Forelimb muscle (tissue), 1 donor: ENCODE data around the gene SLCO3A1. TPM values are rescaled to one million over a fixed set of nuclear protein-coding genes. Genes with fewer than 3 reads are reported as not detected.

Source experiments
- DNase-seq: peaks from one replicate; pipeline ENCODE4 v3.0.0-alpha.2; 2013; ENCODE audit warnings: low read depth
- polyA plus RNA-seq: library from polyadenylated mRNA; unstranded; fragments of 120-200 nt; gene quantifications from one replicate; pipeline ENCODE4 v1.2.1, GENCODE V29; 2013; ENCODE audit not compliant: insufficient read length

The SLCO3A1 gene
- polyA plus RNA-seq, 1 donor, result 4.0 TPM

DNA sequence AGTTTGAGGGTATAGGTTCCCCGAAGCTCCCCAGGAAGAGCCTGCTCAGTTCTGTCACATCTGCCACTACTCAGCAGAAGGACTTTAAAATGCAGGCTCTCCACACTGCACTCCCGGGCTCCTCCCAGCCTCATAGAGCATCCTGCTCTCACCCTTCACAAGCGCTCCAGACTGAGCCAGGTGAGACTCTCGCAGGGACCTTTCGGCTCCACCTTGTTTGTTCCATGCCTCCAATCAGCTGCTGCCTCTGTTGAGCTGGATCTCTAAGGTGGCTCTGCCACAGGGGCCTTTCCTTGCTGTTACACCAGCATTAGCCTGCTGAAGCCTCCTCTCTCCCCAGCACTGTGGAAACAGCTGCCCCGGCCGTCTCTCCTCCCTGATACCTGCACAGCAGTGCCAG lies 56.1 kb downstream of the SLCO3A1 start:
- no peak for DNase-seq

DNA sequence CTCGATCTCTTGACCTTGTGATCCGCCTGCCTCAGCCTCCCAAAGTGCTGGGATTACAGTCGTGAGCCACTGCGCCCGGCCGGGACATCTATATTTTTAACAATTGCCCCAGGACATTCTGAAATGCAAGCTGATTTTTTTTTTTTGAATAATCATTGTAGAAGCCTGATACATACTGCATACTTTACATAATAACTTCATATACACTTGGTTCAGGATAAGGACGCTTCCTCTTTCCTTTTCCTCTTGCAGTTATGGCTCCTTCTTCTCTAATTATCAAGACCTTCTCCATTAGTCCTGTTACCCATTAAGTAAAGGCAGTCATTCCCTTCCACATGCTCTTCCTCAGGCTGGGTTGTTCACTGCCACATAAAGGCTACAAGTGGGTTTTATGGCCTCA lies 58.3 kb downstream of the SLCO3A1 start:
- DNase-seq, result no peak

DNA sequence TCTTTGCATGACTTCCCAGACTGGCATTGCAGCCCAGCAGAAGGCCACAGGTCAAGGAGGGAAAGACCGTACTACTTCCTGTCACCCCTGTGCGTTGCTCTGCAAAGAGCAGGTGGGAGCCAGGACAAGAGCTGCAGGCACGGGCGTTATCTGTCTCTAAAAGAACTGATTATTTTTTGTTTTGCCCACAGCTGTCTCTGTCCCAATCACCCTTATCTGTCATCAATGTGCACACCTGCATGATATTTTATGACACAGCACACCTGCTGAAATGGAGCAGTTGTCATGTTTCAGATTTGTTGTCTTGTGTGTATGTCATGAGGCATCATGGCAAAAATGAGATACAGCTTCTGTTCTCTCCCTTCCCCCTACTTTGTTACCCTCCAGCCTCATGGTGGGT lies 58.8 kb downstream of the SLCO3A1 start:
- DNase-seq, result no peak

DNA sequence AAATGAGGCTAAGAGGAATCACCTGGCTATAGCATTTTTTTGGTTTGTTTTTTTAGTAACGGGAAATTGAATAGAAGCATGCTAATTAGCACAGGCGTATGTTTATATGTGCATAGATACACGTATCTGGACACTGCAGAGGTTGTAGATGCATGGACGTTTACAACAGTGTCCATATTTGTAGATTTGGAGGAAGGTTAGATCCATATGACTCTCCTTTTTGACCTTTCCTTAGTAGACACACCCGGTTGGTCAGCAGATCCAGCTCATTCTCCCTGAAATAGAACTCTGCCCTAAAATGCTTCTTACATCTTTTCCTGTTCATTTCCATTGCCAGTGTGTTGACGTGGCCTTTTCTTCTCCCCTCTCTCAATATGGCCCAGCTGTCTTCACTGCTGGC lies 60.1 kb downstream of the SLCO3A1 start:
- DNase-seq, result no peak

DNA sequence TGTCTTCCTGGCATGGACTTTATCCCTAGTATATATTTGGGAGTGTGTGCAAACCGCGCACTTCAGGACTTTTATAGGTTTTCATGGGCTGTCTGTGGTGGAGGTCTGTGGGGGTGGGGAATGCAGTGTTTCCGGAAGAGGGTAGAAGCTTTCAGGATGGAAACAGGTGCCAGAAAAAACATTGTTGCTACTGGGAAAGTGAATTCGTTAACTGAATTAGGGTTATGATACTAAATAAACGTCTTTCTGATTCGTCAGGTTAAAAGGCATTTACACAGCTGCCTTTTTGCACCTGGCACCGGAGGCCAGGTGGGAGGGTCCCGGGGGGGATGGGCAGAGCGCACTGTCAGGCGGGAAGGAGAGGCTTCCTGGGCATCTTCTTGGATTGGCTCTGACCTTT lies 62.1 kb downstream of the SLCO3A1 start:
- DNase-seq, result no peak

DNA sequence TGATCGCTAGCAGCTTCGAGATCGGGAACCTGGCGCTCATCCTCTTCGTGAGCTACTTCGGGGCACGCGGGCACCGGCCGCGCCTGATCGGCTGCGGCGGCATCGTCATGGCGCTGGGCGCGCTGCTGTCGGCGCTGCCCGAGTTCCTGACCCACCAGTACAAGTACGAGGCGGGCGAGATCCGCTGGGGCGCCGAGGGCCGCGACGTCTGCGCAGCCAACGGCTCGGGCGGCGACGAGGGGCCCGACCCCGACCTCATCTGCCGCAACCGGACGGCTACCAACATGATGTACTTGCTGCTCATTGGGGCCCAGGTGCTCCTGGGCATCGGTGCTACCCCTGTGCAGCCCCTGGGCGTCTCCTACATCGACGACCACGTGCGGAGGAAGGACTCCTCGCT lies 62.5 kb downstream of the SLCO3A1 start:
- no peak for DNase-seq

DNA sequence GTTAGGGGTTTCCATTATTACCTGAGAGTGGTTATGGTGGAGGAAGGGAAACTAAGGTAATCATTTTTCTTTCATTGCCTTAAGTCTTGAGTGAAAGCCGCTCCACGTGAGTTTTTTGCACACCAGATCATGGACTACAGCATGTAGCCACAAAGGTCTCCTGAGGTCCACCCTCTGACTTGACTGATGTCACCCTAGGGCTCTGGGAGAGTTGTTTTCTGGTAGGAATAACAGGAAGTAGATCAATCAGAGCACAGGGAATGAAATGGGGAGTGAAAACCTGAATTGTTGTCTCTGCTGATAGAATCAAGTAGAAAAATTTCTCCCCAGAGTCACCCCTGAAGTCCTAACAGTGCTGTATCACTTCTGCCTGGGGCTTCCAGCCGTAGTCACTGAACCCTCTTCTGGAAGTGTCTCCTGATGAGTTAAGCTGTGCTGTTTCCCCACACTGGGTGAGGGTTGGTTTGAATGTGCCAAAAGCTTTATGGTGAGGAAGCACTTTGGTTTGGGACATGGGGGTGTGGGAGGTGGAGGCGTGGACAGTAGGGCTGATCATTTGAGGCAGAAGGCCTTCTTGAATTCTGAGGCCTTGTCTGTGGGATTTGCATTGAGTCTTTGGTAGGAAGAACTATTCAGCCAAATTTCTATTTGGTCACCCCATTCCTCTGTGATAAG lies 64.3 kb downstream of the SLCO3A1 start:
- no peak for DNase-seq

DNA sequence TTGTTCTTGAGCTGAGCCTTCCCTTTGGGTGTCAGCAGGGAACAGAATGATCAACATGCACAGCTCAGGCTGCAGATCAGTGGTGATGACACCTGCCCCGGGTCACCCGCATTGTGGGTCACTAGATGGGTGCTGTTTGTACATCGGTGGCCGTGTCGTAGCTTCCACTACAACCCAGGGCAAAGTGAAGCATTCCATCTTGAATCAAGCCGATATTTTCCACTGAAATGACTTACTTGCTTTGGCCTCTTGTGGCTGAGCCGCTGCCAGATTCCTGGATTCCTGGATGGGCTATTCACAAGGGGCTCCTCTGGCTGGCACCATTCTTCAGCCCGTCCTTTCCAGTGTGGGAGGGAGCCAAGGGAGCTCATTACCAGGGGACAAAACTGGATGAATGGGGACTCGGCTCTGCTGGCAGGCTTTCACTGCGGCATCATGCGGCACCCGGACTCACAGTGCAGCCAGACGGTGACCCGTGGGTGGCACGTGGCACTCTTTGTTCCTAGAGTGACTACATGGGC lies 65.6 kb downstream of the SLCO3A1 start:
- DNase-seq, result no peak

DNA sequence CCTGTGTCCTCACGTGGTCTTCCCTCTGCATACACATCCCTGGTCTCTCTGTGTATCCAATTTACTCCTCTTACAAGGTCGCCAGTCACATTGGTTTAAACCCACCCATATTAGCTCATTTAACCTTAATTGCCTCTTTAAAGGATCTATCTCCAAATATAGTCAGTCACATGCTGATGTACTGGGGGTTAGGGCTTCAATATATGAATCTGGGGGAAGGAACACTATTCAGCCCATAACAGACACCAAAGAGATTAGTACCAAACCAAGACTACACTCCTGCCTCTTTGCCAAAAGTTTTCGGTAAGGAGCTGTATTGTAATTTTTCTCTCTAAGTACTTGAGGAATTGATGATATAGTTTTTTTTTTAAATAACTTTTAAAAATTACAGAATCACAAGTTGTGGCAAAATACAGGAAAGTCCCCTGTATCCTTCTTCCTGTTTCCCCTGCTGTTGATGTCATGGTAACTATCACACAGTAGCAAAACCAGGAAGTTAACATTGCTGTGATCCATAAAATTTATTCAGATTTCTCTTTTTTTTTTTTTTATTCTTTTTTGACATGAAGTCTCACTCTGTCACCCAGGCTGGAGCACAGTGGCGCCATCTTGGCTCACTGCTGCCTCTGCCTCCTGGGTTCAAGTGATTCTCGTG lies 67.8 kb downstream of the SLCO3A1 start:
- no peak for DNase-seq

DNA sequence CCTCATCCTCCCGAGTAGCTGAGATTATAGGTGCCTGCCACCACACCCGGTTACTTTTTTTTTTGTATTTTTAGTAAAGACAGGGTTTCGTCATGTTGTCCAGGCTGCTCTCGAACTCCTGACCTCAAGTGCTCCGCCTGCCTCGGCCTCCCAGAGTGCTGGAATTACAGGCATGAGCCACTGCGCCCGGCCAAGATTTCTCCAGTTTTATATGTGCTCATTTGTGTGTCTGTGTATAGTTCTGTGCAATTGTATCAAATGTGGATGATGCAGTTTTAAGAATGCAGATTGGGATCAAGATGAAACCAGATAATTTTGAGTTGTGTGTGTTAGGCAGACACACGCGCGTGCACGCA lies 68.3 kb downstream of the SLCO3A1 start:
- DNase-seq, result no peak

DNA sequence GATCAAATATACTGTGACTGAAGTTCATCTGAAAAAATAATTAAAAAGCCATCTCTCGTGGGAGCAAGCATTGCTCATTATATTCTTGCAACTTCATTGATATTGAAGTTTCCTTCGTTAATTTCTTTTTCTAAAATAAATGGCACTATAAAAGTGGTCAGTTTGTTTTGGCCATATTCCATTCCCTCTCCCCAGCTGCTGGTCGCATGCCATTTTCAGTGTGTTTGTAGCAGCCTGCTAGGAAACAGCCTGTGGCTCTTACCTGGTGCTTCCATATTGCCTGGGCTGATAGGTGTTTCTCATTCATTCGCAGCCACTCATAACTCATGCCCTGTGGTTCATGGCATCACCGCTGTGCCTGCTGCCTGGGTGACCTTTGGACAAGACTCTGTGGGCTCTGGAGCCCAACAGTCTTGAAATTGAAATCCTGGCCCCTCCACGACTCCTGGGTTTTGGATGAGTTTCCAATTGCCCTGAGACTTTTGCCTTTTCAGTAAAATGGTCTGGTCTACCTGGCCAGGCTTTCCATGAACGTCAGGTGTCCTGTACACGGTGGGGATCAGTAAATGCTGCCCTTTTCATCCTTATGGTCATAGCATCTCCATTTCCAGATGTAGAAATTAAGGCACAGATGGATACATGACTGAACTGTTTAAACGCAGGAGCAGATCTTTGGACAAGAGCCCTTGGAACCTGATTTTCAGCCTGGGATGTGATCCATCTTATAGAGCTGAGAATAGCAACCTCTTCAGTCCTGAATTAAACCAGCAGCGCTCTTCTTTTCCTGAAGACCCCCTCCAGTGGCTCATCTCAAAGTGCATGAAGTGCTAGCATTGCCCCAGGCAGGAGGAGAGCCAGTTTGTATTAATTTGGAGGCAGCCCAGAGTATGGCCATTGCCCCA lies 69.4 kb downstream of the SLCO3A1 start:
- DNase-seq, result no peak

DNA sequence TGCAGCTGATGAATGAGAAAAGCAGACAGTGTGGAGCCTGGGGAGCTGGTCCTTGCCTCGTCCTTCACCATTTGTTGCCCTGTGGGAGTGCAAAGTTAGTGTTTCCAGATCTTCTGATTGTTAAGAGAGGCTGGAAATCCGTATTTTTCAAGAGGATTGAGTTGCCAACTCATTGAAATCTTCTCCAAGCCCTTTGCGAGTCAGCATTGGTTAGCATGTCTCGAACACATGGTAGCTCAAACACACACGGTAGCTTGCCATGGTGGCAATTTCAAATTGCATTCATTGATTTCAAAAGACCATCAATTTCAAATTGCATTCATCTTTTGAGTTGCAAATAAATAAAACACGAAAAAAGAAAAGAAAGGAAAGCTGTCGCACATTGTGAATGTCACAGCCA lies 70.7 kb downstream of the SLCO3A1 start:
- DNase-seq, result no peak

DNA sequence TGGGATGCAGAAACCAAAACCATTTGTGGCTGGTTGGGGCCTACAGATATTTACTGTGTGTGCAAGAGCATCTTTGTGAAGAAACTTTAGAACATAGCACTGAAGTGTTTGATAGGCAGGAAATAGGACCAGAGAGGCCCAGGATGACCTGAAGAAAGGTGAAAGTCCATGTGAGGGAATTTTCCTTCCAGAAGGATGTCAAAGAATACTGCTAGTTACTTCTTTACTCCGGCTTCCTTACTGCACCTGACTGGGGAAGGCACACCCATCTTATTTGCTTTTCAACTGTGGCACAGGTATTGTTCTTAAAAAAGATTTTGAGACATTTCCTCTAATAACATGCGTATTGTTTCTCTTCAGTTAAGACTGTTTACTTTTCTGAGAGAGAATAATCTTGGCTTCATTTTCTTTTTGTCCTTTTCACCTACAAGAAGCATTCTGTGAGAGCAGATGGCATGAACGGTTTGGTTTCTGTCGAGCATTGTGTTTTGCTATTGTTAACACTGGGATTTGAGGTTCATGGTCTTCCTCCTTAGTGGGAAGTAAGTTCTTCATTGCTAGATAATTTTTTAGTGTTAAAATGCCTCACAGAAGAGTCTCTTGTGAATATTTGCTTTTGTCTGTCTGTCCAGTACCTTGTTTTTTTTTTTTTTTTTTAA lies 71.5 kb downstream of the SLCO3A1 start:
- no peak for DNase-seq

DNA sequence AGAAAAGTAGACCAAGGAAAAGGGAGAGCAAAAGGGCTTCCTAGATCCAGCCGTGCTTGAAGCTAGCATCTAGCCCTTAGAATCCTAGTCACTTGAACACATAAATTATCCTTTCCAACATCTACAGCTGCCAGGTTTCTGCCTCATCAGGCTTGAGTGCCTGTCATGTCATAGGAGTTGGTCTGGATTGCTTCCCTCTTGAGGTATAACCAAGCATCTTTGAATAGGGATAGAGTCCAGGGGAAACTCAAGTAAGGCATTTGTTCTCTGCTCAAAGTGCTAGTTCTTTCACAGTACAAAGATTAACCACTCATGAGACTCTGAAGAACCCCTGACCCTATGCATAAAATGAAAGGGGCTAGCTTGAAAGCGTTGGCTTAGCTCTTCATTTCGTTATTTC lies 72.3 kb downstream of the SLCO3A1 start:
- DNase-seq, result no peak

DNA sequence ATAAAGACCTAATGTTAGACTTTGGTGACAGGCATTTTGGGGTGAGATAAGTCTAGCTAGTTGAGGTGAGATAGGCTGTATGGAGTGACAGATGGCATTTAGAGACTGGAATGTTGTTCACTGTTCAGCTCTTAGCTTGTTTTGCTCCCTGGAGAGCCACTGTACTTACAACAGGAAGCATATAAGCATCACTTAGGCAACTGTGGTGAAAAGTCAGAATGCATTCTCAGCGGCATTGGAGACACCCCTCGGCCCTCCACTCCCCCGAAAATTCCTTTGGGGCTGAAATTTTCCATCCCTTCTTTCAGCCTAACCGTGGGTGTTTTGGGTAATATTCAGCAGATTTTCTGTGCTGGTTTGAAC lies 73.4 kb downstream of the SLCO3A1 start:
- no peak for DNase-seq

DNA sequence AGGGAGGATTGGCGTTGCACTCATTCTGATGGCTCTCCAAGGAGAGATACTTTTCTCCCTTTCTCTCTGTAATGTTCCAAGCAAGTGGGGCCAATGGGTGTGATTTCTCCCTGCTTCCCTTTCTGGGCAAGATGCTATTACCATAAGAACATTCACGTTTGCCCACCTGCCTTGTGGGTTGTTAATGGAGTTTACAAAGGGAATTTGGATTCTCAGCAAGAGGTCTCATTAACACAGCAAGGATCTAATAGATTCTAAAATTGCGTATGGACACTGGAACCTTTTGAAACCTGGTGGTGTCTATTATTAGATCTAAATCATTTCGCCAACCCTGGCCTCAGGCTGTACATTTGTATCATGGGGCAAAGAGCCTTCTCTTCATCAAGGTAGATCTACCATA lies 74.1 kb downstream of the SLCO3A1 start:
- no peak for DNase-seq

DNA sequence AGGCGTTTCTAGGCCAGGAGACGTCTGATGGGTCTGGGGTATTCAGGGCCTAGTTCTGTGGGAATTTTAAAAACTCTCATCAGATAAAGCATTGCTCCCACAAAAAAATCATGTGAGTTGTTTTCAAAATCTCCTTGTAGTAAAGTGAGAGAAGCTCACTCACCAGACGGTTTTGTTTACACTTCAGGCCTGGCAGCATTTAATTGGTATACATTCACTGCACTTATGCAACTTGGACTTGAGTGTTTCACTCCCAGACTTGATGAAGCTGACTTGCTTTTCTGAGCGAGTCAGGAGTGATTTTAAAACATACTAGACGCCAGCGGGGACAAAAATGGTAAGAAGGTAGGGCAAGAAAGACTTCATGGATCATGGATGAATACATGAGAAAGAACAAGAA lies 75.2 kb downstream of the SLCO3A1 start:
- DNase-seq, result no peak

DNA sequence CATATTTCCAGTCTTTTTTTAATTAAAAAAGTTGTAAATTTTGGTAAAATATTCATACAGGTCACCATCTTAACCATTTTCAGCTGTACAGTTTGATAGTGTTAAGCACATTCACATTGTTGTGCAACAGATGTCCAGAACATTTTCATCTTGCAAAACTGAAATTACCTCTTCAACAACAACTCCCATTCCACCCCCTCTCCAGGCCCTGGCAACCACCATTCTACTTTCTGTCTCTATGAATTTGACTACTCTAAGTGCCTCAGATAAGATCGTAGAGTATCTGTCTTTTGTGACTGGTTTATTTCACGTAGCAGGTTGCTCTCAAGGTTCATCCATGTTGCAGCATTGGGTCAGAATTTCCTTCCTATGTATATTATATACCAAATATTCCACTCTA lies 76.0 kb downstream of the SLCO3A1 start:
- no peak for DNase-seq

DNA sequence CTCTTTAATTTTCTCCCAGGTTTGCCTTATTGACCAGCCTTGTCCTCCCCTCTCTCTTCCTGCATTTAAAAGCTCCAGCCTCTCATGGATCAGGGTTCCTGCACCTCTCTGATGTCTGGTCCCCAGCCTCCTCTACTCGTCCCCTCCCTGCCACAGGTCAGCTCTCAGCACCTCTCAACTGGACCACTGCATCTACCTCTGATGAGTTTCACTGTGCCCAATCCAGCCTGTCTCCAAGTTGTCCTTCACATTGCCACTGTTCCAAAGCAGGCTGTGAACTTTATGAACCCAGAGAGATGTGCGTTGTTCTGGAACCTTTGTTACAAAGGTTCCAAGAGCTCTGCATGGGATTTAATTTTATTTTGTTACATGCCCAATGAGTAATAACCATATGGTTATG lies 76.6 kb downstream of the SLCO3A1 start:
- DNase-seq, result no peak

DNA sequence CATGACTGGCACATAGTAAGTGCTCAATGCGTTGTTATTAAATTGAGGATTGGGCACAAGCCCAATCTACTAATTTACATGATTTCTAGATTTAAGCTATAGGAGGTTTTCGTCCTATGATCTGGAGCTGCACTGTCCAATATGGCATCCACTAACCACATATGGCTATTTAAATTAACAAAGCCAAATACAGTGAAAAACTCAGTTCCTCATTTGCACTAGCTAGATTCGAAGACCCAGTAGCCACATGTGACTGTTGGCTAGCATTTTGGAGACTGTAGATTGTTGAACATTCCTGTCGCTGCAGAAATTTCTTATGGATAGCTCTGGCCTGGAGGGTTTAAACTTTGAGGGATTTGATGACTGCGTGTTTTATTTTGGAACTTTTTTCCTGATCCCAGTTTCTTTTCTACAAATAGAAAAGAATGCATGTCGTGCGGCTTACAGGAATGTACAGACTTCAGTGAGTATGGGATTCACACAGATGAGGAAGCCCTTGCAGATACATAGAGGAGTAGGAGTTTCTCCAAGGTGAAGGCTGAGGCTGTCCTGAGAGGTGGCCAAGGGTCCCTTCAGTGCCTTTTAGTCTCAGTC lies 82.8 kb downstream of the SLCO3A1 start:
- no peak for DNase-seq

DNA sequence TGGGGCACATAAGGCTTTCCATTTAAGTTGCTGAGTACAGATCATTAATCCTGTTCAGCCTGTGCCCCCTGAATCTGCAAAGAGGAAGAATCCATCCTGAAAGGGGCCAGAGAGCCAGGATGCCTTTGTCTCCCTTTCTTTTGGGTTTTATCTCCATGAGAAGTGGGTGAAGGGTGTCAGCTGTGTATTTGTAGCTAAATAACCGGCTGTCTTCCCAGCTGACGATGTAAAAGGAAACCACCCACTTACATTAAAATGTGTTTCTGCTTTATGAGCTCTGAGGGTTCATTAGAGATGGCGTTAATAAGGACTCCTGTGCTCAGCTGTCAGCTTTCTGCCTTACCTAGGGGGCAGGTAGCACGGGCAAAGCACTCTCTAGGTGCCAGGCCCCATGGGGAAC lies 83.4 kb downstream of the SLCO3A1 start:
- DNase-seq, result no peak

DNA sequence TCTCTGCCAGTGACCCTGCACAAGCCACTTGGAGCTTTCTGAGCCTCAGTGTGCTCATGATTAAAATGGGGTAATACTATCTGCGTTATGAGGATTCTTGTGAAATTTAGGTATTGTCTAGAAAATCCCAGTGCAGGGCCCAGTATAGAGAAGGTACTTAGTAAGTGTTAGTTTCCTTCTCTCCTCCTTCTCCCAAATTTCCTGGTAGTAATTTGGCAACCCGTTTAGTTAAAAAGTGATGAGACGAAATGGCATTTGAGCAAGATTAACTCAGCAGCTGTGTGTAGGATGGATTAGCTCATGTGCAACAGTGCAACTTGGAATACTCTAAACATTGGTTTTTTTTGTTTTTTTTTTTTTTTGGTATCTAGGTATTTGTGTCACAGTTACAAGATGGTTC lies 84.6 kb downstream of the SLCO3A1 start:
- no peak for DNase-seq
